GM21825 (cell line): ENCODE results near the gene ZNF518B.

Experiments
- ATAC-seq: cut with Tn5 transposase; IDR thresholded peaks from one replicate; pipeline ENCODE4 v1.9.1; 2021; ENCODE audit warnings: mild to moderate bottlenecking, moderate library complexity; ENCODE audit not compliant: unreplicated experiment

The ZNF518B gene, protein sequence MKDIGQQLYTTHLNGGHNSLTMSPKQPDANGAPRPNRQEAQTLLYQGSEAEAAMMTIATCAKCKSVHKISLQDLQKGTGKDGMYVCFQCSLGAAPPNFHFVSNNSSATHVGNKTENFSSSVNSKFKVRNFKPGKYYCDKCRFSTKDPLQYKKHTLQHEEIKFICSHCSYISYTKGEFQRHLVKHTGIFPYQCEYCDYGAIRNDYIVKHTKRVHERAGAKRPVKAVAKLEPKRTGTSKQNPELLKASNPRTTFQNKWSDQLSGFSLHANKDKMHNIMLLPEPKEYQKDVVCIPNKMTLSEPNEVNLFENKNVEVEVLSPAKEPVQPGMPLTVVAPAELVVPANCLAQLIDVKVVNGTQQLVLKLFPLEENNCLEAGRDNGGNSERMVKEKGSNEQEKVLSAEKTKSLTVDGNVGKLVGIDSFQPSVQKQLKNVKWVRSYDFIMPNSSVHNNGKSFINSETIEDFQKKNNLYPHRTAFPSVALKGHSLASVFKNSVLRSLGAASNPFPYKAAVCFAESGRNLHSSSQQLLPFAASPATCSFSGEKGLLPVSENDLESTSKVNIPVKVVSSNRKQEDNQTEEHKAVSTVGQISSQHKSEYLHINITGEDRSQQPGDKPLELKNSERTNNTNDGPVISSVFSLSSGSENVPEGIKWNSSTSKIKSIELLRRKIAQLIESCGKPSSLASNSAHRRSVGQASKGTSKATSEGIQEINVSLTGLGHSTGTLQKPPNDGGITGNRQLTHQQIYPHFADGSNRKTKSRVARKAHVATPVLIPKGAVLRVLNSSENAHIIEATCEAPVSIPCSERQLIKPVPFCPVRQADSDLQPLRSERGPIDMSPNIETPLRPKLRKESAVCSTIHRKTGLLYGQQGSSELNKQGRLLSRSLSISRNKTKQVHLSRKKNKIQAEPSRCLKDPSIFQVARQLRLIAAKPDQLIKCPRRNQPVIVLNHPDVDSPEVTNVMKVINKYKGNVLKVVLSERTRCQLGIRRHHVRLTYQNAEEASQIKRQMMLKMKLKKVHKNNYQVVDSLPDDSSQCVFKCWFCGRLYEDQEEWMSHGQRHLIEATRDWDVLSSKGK

GRCh38 chr4:10457255-10457801 is at the start of gene ZNF518B:
Gene ZNF518B, minus strand, starts transcription at chr4:10457426. Its CDS starts 11,098 bp downstream, at chr4:10446328.
- ATAC-seq = peak; percentile 80

GRCh38 chr4:10506077-10506476 is 48.9 kb upstream of the ZNF518B start:
- ATAC-seq = no peak

DNA sequence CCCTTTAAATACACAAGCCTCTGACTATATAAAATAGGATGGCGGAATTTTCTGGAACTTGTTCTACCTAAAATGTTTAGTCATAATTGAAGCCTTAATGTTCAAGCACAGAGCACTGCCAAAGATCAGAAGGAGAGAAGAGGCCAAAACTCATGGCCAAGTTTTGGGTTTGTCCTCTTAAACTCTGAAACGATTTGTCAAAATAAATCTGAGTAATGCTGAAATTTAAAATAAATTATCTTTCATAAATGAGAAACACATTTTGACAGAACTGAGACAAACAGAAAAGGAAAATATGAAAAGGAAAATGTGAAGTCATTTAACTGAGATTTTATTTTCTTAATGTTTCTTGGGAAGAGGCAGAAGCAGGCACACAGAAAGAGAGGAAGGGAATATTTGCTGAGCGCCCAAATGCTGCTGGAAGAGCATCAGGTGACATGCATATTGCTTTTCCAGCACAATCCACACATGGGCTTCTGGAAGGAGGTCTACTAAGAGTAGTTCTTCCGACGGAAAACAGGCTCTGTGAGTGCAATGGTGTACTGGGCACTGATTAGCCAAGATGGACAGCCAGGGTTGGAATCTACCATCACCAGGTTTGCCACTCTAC is 47.4 kb upstream of the ZNF518B start:
- ATAC-seq = no peak

DNA sequence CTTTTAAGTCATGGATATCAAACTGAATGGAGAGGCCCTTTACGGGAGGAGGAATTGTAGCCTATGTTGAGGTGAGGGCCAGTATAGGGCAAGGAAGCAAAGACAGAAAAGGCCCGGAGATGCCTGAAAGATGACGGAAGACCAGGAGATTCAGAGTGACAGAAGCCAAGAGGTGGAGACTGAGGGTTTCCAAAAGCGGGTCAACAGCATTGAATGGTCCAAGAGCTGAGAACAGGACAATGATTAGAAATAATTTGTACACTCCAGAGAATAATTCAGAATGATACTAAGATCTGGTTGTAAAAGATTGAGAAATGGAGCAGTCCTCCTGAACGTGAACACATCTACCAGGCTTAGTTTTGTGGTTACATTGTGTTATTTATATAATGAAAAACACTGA is 45.5 kb upstream of the ZNF518B start:
- ATAC-seq = no peak

- ATAC-seq = no peak
These were observed 43.5 kb upstream of the ZNF518B start for GRCh38 chr4:10500776-10501175.

- ATAC-seq = no peak
These were observed 39.0 kb upstream of the ZNF518B start for GRCh38 chr4:10496200-10496599.

- no peak for ATAC-seq
These were observed 38.4 kb upstream of the ZNF518B start for GRCh38 chr4:10495651-10496050.

- no peak for ATAC-seq
These were observed 35.2 kb upstream of the ZNF518B start for GRCh38 chr4:10492464-10492863.

DNA sequence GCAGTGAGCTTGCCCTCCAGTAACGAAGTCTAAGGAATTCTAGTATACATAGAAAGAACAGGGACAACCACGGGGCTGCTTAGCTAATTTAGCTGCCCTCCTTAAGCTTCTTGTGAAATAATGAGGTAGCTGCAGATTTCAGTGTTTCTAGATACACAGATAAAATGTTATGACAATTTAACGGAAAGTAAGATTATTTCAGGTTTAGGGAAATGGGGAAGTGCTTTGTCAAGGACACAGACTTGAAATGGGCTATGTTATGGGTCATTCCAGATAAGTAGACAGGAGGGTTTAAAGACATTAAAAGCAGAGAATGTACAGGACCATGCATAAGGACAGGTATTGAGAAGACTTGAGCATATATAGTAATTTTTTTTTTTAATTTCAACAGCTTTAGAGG is 34.2 kb upstream of the ZNF518B start:
- no peak for ATAC-seq

- no peak for ATAC-seq
These were observed 33.8 kb upstream of the ZNF518B start for GRCh38 chr4:10490996-10491395.

GRCh38 chr4:10482913-10483312 is 25.7 kb upstream of the ZNF518B start:
- no peak for ATAC-seq

GRCh38 chr4:10480616-10481015 is 23.4 kb upstream of the ZNF518B start:
- no peak for ATAC-seq

GRCh38 chr4:10478621-10479020 is 21.4 kb upstream of the ZNF518B start:
- ATAC-seq = no peak

- ATAC-seq = no peak
These were observed 13.3 kb upstream of the ZNF518B start for GRCh38 chr4:10470505-10470904.

- no peak for ATAC-seq
These were observed 8.9 kb upstream of the ZNF518B start for GRCh38 chr4:10466161-10466560.

- ATAC-seq = no peak
These were observed 5.7 kb upstream of the ZNF518B start for GRCh38 chr4:10462876-10463275.

DNA sequence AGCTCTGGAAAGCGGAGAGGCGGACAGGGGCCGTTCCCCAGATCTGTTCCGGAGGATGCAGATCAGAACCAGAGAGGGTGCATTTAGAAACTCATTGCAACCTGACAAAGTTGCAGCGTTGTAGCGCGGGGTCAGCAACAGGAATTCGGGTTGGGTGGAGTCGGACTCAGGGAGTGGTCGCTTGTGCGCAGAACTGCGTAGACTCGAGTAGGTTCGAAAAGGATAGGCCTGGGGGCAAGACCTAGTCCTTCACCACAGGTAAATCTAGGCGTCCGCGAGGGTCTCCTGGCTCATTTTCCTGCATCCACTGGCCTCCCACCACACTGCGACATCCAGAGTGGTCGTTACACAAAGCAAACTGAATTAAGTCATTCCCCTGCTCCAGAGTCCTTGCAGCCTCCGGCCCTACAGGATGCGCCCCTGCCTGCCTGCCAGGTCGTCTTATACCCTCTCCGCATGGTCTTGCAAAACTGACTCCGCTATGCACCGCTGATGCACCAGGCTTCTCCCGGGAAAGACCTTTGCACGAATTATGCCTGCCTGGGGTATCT is 4.7 kb upstream of the ZNF518B start:
- ATAC-seq = no peak

- peak; percentile 79 for ATAC-seq
These were observed 4.0 kb upstream of the ZNF518B start for GRCh38 chr4:10461091-10461849.

DNA sequence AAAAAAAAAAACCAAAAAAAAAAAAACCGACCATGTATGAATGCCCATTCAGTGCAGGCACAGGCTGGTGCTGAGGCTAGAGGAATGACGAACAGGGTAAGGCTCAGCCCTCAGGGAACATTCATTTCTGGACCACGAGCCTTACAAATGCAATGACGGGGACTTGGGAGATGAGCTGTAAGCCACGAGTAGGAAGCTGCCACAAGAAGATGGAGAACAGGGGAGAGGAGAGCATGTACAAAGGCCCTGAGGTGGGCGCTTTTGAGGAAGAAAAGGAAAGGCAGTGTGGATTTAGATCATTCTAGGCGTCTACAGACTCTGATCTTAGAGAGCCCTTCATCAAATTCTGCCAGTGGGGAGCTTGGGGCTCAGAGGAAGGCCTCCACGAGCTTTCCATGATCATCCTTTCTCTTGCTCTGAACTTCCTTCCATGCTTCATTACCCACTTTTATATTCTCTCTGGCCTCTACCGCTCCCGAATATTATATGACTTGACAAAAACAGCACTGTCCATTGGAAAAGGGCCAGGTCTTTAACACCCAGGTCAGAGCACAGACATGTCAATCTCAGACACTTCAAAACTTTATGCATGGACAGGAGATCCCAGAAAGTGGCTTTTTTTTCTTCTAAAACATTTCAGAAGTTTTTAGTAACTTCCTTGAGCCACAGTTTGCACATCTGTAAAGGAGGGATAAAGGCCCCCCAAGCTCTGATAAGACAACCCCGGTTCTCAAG is 3.3 kb upstream of the ZNF518B start:
- no peak for ATAC-seq
